Measurements from ENCODE around the gene FAM222B. TPM values are rescaled to one million over a fixed set of nuclear protein-coding genes. Genes with fewer than 3 reads are reported as not detected.

Gene FAM222B
- total RNA-seq, 1 donor from 2014 or later, result 37.9 TPM

Small RNA genes lying within 50 kb of the gene (microRNA-seq; reads per million reads assigned to microRNA genes)
- gene MIR451B, result not detected

Other genes starting within 250 kb of the FAM222B start
- 32.1 to 45.2 TPM (median 42.0 TPM) in 3 replicates for gene SPAG5, start 243.8 kb downstream of the FAM222B start, total RNA-seq
- 24.0 to 31.3 TPM (median 26.3 TPM) in 3 replicates for gene RSKR, start 228.6 kb downstream of the FAM222B start, total RNA-seq
- 155 to 162 TPM (median 157 TPM) in 3 replicates for gene BLTP2, start 197.6 kb downstream of the FAM222B start, total RNA-seq
- gene SDF2, start 180.9 kb downstream of the FAM222B start, total RNA-seq, result 51.0 to 57.9 TPM (median 56.6 TPM) in 3 replicates
- 82.7 to 91.8 TPM (median 89.0 TPM) in 3 replicates for gene SUPT6H, start 180.6 kb downstream of the FAM222B start, total RNA-seq
- 9.2 to 11.7 TPM (median 10.4 TPM) in 3 replicates for gene PROCA1, start 130.9 kb downstream of the FAM222B start, total RNA-seq
- gene RAB34, start 124.9 kb downstream of the FAM222B start, total RNA-seq, result 172 to 181 TPM (median 178 TPM) in 3 replicates
- gene RPL23A, start 122.8 kb downstream of the FAM222B start, total RNA-seq, result 1,669 to 1,804 TPM (median 1,792 TPM) in 3 replicates
- 2.3 to 3.8 TPM (median 3.3 TPM) in 3 replicates for gene TLCD1, start 116.6 kb downstream of the FAM222B start, total RNA-seq
- 5.2 to 7.6 TPM (median 5.9 TPM) in 3 replicates for gene NEK8, start 114.0 kb downstream of the FAM222B start, total RNA-seq
- gene TRAF4, start 98.8 kb downstream of the FAM222B start, total RNA-seq, result 252 to 259 TPM (median 254 TPM) in 3 replicates
- 37.4 to 43.4 TPM (median 38.4 TPM) in 3 replicates for gene ERAL1, start 12.2 kb upstream of the FAM222B start, total RNA-seq
- gene FLOT2, start 54.9 kb upstream of the FAM222B start, total RNA-seq, result 74.4 to 85.4 TPM (median 79.4 TPM) in 3 replicates
- gene DHRS13, start 60.3 kb upstream of the FAM222B start, total RNA-seq, result 10.3 to 12.4 TPM (median 12.1 TPM) in 3 replicates
- 60.1 to 69.3 TPM (median 60.3 TPM) in 3 replicates for gene PHF12, start 108.7 kb upstream of the FAM222B start, total RNA-seq
- not detected in 3 replicates for gene SEZ6, start 163.2 kb upstream of the FAM222B start, total RNA-seq
- gene PIPOX, start 200.4 kb upstream of the FAM222B start, total RNA-seq, result 4.1 to 5.0 TPM (median 4.4 TPM) in 3 replicates

Data from mesothelial cell of epicardium (in vitro differentiated cells).